ENCODE data around the gene ABITRAM.
"Not testable (repeated sequence)": the region's sequence is repeated elsewhere in the genome, so short reads cannot be mapped to it uniquely, and the experiment has no call there.

The ABITRAM gene

GRCh38 chr9:108894225-108894997 is 39.8 kb upstream of the ABITRAM start:
- H3K27me3 ChIP-seq (replicated peaks), result no peaks in the 10 kb centered on the region
- H3K36me3 ChIP-seq (replicated peaks), result peaks cover 38% of the 10 kb centered on the region
- no peak for TF ChIP-seq CTCF (IDR thresholded peaks at IDR 0.05; ENCODE audit: low read depth, low read length, missing control alignments)
- H3K27ac ChIP-seq, result no peak overlapping the region
- no peak for DNase-seq
- H3K4me3 ChIP-seq (ENCODE audit: low read depth, low read length), result no peak overlapping the region
- in situ Hi-C loops (cut with HindIII; ENCODE audit: low pct_ligation_motif_present, low sequenced_read_pairs), result no loop called here

GRCh38 chr9:108897324-108898096 is 36.7 kb upstream of the ABITRAM start:
- Histone ChIP-seq H3K27ac (no peak overlapping the region), H3K27me3 (replicated peaks) (no peaks in the 10 kb centered on the region), H3K4me3 (ENCODE audit: low read depth, low read length) (no peak overlapping the region), H3K36me3 (replicated peaks) (peaks cover 50% of the 10 kb centered on the region)
- in situ Hi-C loops (cut with HindIII; ENCODE audit: low pct_ligation_motif_present, low sequenced_read_pairs), result no loop called here
- no peak for TF ChIP-seq CTCF (IDR thresholded peaks at IDR 0.05; ENCODE audit: low read depth, low read length, missing control alignments)
- DNase-seq, result no peak

GRCh38 chr9:108899023-108899695 is 35.0 kb upstream of the ABITRAM start:
- H3K27ac ChIP-seq; H3K4me3 ChIP-seq (ENCODE audit: low read depth, low read length); in situ Hi-C loops (cut with HindIII; ENCODE audit: low pct_ligation_motif_present, low sequenced_read_pairs); H3K27me3 ChIP-seq (replicated peaks); DNase-seq: not testable (repeated sequence)
- peaks cover 51% of the 10 kb centered on the region for H3K36me3 ChIP-seq (replicated peaks)

- no peak for DNase-seq
- H3K27me3 ChIP-seq (replicated peaks), result no peaks in the 10 kb centered on the region
- no peak overlapping the region for H3K27ac ChIP-seq
- no peak overlapping the region for H3K4me3 ChIP-seq (ENCODE audit: low read depth, low read length)
- H3K36me3 ChIP-seq (replicated peaks), result peaks cover 47% of the 10 kb centered on the region
- in situ Hi-C loops (cut with HindIII; ENCODE audit: low pct_ligation_motif_present, low sequenced_read_pairs), result no loop called here
- TF ChIP-seq CTCF (IDR thresholded peaks at IDR 0.05; ENCODE audit: low read depth, low read length, missing control alignments), result no peak
Measured at GRCh38 chr9:108900176-108900575, 34.0 kb upstream of the ABITRAM start.

GRCh38 chr9:108903420-108904103 is 30.6 kb upstream of the ABITRAM start:
- no peak overlapping the region for H3K27ac ChIP-seq
- in situ Hi-C loops (cut with HindIII; ENCODE audit: low pct_ligation_motif_present, low sequenced_read_pairs), result no loop called here
- H3K36me3 ChIP-seq (replicated peaks), result peaks cover 43% of the 10 kb centered on the region
- no peak for TF ChIP-seq CTCF (IDR thresholded peaks at IDR 0.05; ENCODE audit: low read depth, low read length, missing control alignments)
- H3K4me3 ChIP-seq (ENCODE audit: low read depth, low read length), result no peak overlapping the region
- no peaks in the 10 kb centered on the region for H3K27me3 ChIP-seq (replicated peaks)
- DNase-seq, result no peak

Measured in brain microvascular endothelial cell (primary cell).